Stimulated activated CD4-positive, alpha-beta T cell treated with anti-CD3 and anti-CD28 coated beads, Interleukin-12 subunit alpha, Interleukin-12 subunit beta, amount 100 ng/mL, for 48 hours (primary cell): ENCODE measurements around the gene IFRD2.
A peak's percentile ranks its signal among the peaks of the same experiment; 100 is the strongest.
"Not testable (repeated sequence)": the region's sequence is repeated elsewhere in the genome, so short reads cannot be mapped to it uniquely, and the experiment has no call there.

Source experiments
- DNase-seq, 3 donors: peaks; one replicate each; pipeline ENCODE4 v3.0.0-alpha.2; 2020; ENCODE audit warnings: low read depth in 2 of 3, low spot score in 1 of 3

The IFRD2 gene

GRCh38 chr3:50268276-50268675 is 24.0 kb downstream of the IFRD2 start:
- DNase-seq: no peak

DNA sequence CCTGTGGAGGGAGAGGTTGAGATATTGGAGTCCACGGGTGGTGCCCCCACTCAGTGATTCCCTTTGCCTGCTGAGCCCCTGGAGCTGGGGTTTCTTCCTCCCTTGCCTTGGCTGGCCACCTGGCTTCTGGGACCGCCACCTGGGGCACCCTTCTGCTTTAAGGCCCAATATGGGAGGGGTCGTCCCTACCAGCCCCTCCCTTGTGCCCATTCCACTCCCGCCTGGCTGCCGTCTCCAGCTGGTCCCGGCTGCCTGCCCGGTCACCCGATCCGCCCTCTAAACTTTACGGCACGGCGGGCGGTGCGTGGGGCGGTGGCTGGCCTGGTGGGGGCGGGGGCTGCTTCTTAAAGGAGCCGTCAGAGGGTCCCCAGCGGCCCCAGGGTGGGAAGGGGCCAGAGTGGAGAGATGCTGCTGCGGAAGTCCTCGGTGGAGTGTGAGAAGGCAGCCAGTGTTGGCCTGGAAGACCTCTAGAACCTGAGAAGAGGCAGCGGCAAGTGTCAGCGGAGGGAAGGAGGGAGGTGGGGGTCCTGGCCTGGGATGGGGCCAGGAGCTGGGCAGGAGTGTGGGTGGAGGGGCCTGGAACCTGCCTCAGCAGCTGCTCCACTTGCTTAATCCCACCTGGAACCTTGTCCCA is 24.8 kb downstream of the IFRD2 start:
- no peak for DNase-seq

GRCh38 chr3:50266836-50267235 is 25.4 kb downstream of the IFRD2 start:
- no peak for DNase-seq

GRCh38 chr3:50266017-50266416 is 26.2 kb downstream of the IFRD2 start:
- DNase-seq: no peak

DNA sequence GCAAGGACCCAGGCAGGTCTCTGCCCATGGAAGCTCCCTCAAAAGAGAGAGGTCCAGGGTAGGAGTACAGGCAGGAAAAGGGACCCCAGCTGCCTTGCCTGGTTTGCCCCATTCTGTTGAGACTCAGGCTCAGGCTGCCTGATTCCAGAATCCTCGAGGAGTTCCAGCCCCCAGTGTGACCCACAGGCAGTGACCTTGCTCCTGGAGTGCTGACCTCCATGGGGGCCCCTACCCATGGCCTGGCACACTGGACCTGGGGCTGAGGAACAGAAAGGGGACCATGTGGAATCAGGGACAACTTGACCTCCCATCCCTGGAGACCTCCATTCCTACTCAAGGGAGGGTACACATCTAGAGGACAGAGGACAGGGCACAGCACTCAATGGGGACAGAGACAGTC is 26.7 kb downstream of the IFRD2 start:
- DNase-seq: no peak

DNA sequence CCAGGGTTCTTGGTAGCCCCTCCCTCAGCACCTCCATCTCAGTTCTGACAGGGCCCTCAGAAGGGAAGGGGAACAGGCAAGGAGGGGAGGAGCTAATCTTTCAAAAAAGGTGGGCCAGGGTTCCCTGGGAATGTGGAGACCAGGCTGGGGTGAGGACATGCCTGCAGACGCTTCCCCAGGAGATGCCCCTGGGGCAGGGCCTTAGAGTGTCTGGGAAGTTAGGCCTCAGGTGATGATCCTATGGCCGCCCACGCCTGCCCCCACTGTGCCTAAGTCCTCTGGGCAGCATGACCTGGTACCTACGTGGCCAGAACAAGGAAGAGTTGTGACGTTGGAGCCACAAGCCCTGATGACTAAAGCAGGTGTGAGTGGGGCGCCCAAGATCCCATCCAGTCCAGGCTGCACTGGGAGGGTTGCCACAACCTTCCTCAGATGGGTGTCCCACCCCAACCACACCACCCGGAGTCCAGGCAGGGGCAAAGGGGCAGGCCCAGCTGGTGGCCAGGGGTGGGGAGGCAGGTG is 27.2 kb downstream of the IFRD2 start:
- DNase-seq: no peak

GRCh38 chr3:50264383-50264963 is 27.8 kb downstream of the IFRD2 start:
- no peak for DNase-seq

- no peak for DNase-seq
Measured at GRCh38 chr3:50263478-50264382, 28.5 kb downstream of the IFRD2 start.

DNA sequence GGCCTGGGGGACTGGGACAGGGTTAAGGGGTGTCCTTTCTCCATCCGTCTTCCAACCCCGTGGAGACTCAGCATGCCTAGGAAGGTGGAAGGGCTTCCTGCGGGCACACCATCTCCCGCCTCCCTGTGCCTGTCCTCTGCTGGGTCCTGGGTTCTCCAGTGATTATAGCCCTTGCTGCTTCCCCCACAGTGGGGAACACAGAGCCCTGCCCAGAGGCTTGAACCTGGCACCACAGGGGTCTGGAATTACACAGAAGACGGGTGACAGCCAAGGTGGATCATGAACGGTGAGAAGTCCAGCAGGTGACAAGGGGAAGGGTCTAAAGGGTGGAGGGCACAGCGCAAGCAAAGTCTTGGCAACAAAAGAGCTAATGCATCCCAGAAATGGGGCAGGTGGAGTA is 29.5 kb downstream of the IFRD2 start:
- DNase-seq: no peak

DNA sequence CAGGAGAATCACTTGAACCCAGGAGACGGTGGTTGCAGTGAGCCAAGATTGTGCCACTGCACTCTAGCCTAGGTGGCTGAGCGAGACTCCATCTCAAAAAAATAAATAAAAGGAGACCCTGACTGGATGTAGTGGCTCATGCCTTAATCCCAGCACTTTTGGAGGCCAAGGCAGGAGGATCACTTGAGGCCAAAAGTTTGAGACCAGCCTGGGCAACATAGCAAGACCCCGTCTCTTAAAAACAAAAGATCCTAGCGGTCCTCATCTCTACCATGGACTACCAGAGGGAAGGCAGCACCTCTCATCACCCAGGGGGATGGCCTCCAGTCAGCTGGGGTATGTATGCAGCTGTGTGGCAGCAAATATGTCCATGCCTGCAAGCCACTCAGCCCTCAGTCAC is 30.0 kb downstream of the IFRD2 start:
- not testable (repeated sequence) for DNase-seq

DNA sequence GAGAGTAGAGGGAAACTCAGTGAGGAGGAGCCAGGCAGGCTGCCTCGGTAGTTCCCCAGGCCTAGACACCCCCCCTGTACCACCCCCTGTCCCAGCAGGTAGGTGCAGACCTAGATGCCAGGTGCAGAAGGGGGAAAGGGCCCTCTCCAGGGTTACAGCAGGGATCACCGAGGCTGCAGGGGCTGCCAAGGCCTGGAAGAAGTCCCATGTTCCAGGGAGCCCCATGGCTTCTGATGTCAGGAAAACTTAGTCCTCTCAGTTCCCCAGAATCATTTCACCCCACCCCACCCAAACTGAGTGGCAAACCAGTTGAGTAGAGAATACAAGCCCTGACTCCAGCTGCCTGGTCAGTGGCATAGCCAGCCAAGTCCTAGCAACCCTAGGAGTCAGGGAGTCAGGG is 30.7 kb downstream of the IFRD2 start:
- DNase-seq: no peak

DNA sequence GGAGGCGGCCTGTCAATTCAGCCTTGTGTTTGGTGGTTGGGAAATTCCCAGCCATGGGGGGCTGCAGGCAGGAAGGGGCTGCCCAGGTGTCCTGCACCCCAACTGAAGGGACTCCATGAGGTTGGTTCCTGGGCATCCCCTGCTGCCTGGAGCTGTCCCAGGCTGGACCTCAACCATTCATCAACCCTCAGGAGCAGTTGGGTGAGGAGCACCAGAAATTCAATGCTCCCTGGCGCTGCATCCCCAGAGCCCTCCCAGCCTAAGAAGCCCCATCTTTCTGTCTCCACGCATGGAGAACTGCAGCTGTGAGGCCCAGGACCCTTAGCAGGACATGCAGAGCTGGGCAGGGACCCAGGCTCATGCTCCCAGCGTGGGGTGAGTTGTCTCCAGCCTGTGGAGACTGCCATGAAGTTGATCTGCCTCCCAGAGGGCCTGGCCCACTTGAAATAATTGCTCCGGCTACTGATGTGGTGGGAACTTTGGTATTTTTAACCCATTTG is 31.2 kb downstream of the IFRD2 start:
- no peak for DNase-seq

DNA sequence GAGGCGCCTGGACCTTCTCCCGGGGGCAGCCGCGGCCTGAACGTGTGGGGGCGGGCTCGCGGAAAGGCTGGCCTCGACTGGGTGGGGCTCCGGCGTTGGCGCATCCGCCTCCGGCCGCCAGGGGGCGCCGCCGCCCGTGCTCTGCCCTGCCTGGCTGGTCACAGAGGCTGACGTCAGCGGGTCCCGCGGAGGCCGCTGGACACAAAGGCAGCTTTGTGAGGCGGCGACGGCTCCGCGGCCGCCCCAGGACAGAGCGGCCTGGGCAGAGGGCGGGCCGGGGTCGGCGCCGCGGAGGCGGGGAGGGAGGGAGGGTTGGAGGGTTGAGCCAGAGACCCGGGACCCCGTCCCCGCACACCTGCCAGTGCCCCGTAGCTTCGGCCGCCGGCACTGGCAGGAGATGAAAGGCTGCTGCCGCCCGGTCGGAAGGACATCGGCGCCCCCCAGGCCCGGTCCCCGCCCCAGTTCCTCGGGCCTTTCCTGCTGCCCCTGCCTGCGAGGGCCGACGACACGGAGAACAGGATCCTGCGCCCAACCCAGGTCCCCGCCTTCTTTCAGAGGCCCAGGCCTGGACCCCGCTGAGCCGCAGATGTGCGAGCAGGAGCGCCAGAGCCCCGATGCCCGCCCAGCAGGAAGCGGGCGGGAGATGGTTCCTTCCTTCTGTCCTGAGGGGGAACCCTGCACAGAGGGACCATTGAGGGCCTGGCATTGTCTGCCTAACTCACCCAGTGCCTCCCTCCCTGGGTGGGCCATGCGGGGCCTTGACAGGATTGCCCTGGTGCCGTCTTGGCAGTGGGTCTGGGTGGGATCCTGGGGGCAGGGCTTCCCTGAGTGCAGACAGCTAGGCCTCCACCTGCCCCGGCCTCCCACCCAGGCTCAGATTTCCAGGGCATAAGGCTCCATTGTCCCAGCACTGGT is 31.9 kb downstream of the IFRD2 start:
- peak; percentile 74 to 84 (median 74) for DNase-seq

DNA sequence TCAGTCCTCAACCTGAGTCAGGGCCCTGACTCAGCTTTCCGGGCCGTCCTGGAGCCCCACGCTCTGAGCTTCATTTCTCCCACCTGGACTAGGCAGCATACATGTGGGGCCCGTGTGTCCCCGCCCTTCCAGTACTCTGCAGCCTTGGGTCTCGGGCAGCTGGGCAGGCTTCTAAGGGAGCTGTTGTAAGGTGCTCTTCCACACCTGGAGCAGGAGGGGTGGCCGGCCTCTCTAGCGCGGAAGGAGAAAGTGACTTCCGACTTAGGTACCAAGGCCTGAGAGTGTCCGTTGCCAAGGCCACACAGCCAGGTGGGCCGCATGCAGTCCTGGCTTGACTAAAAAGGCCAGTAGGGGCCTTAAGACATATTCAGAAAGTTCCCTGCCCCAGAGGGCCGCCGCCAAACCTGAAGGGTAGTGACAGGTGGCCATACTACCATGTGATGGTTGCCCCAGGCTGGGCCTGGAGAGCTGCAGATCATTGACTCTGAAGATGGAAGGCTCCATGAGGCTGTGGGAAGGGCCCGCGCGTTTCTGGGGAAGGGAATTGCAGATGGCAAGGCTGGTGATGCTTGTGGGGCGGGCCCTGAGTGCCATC is 32.7 kb downstream of the IFRD2 start:
- no peak for DNase-seq

DNA sequence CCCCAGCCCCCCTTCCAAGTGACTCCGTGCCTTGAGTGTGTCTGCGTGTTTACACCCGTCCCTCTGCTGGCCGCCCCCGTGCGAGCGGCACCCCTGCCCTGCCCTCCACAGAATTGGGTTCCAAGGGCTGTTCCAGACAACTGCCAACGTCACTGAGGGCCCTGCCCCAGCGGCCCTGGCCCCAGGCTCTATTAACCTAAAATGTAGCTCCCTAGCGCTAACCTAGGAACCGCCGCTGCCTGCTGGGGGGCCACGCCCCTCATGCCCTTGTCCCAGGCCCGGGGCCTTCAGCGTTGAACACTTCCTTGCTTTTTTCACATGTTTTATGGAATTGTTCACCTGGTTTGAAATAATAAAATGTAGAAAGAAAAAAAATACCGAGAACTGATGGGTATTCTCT is 33.2 kb downstream of the IFRD2 start:
- DNase-seq: no peak

- no peak for DNase-seq
Measured at GRCh38 chr3:50258029-50258680, 34.1 kb downstream of the IFRD2 start.

GRCh38 chr3:50256978-50257890 is 35.0 kb downstream of the IFRD2 start:
- no peak for DNase-seq

DNA sequence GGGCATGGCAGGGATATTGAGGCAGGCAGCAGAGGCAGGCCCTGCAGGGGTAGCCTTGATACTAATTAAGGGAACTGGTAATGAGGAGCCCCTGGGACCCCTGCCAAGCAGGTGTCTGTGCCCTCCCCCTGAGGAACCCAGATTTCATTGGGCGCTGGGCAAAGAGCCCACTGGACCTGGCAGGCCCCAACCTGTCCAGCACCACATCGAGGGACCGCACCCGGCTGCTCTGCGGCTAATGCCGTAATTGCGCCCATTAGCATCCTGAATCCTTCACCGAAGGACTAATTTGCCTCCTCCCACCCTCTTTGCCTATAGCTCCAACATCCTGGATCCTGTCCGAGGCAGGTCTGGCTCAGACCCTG is 37.0 kb downstream of the IFRD2 start:
- DNase-seq: no peak
